GM23338 (cell line): ENCODE measurements around the gene NDST4. TPM values are rescaled to one million over a fixed set of nuclear protein-coding genes. Genes with fewer than 3 reads are reported as not detected.

Experiments
- ATAC-seq: fragments of 200-7000 bp; cut with Tn5 transposase; 3 replicates; pipeline ENCODE4 v1.9.1; 2020
- DNase-seq: peaks from one replicate; pipeline ENCODE4 v3.0.0-alpha.2; 2015; ENCODE audit warnings: low spot score
- H2AFZ ChIP-seq: fragments of 200-600 bp; sonication (generic); 2 replicates; pipeline ENCODE4 v1.8.0; 2016; ENCODE audit warnings: antibody characterized with exemption, mild to moderate bottlenecking, moderate library complexity
- H3F3A ChIP-seq: fragments of 200-600 bp; sonication (generic); replicated peaks from 2 replicates; pipeline ENCODE4 v1.8.0; 2017; ENCODE audit warnings: antibody characterized with exemption, mixed run types, low read depth
- H3K27ac ChIP-seq: fragments of 200-600 bp; sonication (generic); 2 replicates; pipeline ENCODE4 v1.6.1; 2016; ENCODE audit warnings: low read depth
- H3K27me3 ChIP-seq: fragments of 200-600 bp; sonication (generic); 2 replicates; pipeline ENCODE4 v1.8.0; 2016; ENCODE audit warnings: mild to moderate bottlenecking, mixed run types, moderate library complexity; ENCODE audit not compliant: insufficient read depth
- H3K36me3 ChIP-seq: fragments of 200-600 bp; sonication (generic); 2 replicates; pipeline ENCODE4 v1.8.0; 2016; ENCODE audit warnings: mild to moderate bottlenecking; ENCODE audit not compliant: insufficient read depth
- H3K4me1 ChIP-seq: fragments of 200-600 bp; sonication (generic); 2 replicates; pipeline ENCODE4 v1.8.0; 2016; ENCODE audit warnings: mild to moderate bottlenecking, moderate library complexity; ENCODE audit not compliant: insufficient read depth
- H3K4me2 ChIP-seq: fragments of 200-600 bp; sonication (generic); 2 replicates; pipeline ENCODE4 v1.7.1; 2017; ENCODE audit warnings: mixed run types
- H3K4me3 ChIP-seq: fragments of 200-600 bp; sonication (generic); 2 replicates; pipeline ENCODE4 v1.6.1; 2016; ENCODE audit warnings: mixed run types
- H3K79me2 ChIP-seq: fragments of 200-600 bp; sonication (generic); replicated peaks from 2 replicates; pipeline ENCODE4 v1.8.0; 2017; ENCODE audit warnings: mild to moderate bottlenecking; ENCODE audit not compliant: insufficient read depth
- H3K9me2 ChIP-seq: fragments of 200-600 bp; sonication (generic); 2 replicates; pipeline ENCODE4 v1.8.0; 2017; ENCODE audit not compliant: insufficient read depth
- H4K20me1 ChIP-seq: fragments of 200-600 bp; sonication (generic); replicated peaks from 2 replicates; pipeline ENCODE4 v1.8.0; 2017; ENCODE audit warnings: mild to moderate bottlenecking; ENCODE audit not compliant: insufficient read depth
- H3K27ac Mint-ChIP-seq: 2 replicates; pipeline ENCODE4 v1.8.0; 2020; ENCODE audit warnings: inconsistent platforms, mild to moderate bottlenecking, moderate library complexity, mixed read lengths
- H3K27me3 Mint-ChIP-seq: 3 replicates; pipeline ENCODE4 v1.8.0; 2022; ENCODE audit warnings: low read depth, mild to moderate bottlenecking, moderate library complexity, mixed read lengths, inconsistent platforms; ENCODE audit not compliant: insufficient read depth, poor library complexity
- H3K36me3 Mint-ChIP-seq: 3 replicates; pipeline ENCODE4 v1.8.0; 2021; ENCODE audit warnings: low read depth, mild to moderate bottlenecking, inconsistent platforms, moderate library complexity, mixed read lengths
- H3K4me1 Mint-ChIP-seq: 3 replicates; pipeline ENCODE4 v1.8.0; 2020; ENCODE audit warnings: mild to moderate bottlenecking, inconsistent platforms, mixed read lengths
- H3K4me3 Mint-ChIP-seq: 3 replicates; pipeline ENCODE4 v1.8.0; 2021; ENCODE audit warnings: moderate library complexity, mild to moderate bottlenecking, inconsistent platforms, mixed read lengths
- H3K9me3 Mint-ChIP-seq: 3 replicates; pipeline ENCODE4 v1.8.0; 2020; ENCODE audit warnings: moderate library complexity, mild to moderate bottlenecking, inconsistent platforms, mixed read lengths
- NANOG ChIP-seq: IDR thresholded peaks from 2 replicates; pipeline ENCODE4 v1.6.1; 2016; ENCODE audit warnings: antibody characterized with exemption, borderline replicate concordance
- POLR2AphosphoS5 ChIP-seq: IDR thresholded peaks from 2 replicates; pipeline ENCODE4 v1.6.1; 2016; ENCODE audit warnings: antibody characterized with exemption, low read depth
- STAT1 ChIP-seq: IDR thresholded peaks from one replicate; pipeline ENCODE4 v1.6.1; 2016; ENCODE audit warnings: antibody characterized with exemption; ENCODE audit not compliant: unreplicated experiment
- polyA plus RNA-seq: library from polyadenylated mRNA; unstranded; fragments of >200 nt; fragmentation: Nextera tagmentation; extraction: Ambion mirVana; gene quantifications from 2 replicates; pipeline ENCODE4 v1.2.1, GENCODE V29; 2016
- total RNA-seq: library from RNA; depleted of rRNA; stranded (reverse); fragments of >200 nt; shearing (Covaris generic); gene quantifications from 2 replicates; pipeline ENCODE4 v1.2.3, GENCODE V29; 2014
- TF ChIP-seq, protein P1 (sequence below): fragments of 250-450 bp; sonication (Bioruptor Pico); IDR thresholded peaks from 2 replicates; pipeline ENCODE4 v1.5.0; 2020; ENCODE audit warnings: mild to moderate bottlenecking, moderate library complexity
- TF ChIP-seq, protein P2 (sequence below): IDR thresholded peaks from 2 replicates; pipeline ENCODE4 v1.6.1; 2016; ENCODE audit warnings: antibody characterized with exemption
- TF ChIP-seq, protein P3 (sequence below), 2 experiments: fragments of 200-600 bp in 1 of 2; sonication (generic) in 1 of 2; conservative IDR thresholded peaks; 2 replicates each; pipeline versions ENCODE4 v1.5.1 to v1.6.1; 2016 to 2017; ENCODE audit warnings: antibody characterized with exemption in 2 of 2, low read depth in 2 of 2, mild to moderate bottlenecking in 2 of 2, moderate library complexity in 1 of 2

NDST4 gene
- total and polyA plus RNA-seq, 2 experiments from 2014 or later, result not detected

DNA sequence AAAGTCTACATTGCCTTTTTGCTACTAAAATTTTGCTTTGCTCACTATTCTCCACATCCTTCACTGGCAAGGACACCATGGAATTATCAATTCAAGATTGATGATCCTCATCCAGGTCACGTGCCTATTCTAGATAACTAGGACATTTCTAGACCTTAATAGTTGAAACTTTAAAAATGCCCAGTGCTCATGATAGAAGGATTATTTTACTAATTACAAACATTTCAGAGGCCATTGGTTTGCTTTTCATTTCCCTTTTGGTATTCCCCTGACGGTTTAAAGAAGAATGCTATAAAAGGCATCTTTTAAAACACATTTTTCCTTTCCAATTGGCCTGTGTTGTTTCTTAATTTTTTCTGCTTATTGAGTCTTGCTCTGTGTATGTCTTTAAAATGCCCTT, 249.4 kb downstream of the NDST4 start:
- H3K27ac Mint-ChIP-seq, result no peak overlapping the region
- H3K27me3 ChIP-seq, result no peaks in the 10 kb centered on the region
- no peaks in the 10 kb centered on the region for H3K4me1 Mint-ChIP-seq

More for the DNA sequence above, 249.4 kb downstream of the NDST4 start:
- Histone ChIP-seq H3K36me3 (no peaks in the 10 kb centered on the region), H3K79me2 (no peaks in the 10 kb centered on the region), H3K27ac (no peak overlapping the region), H3K9me2 (no peaks in the 10 kb centered on the region; the same call in 1 of the 2 replicates), H3K4me2 (no peak overlapping the region), H3K4me3 (no peak overlapping the region), H2AFZ (no peak overlapping the region), H3K4me1 (no peaks in the 10 kb centered on the region), H4K20me1 (no peaks in the 10 kb centered on the region), H3F3A (no peaks in the 10 kb centered on the region)
- ATAC-seq, result no peak
- no peak overlapping the region for H3K4me3 Mint-ChIP-seq
- H3K36me3 Mint-ChIP-seq, result no peaks in the 10 kb centered on the region
- H3K27me3 Mint-ChIP-seq, result no peaks in the 10 kb centered on the region
- H3K9me3 Mint-ChIP-seq, result no peaks in the 10 kb centered on the region
- TF ChIP-seq POLR2AphosphoS5 (no peak), NANOG (no peak), STAT1 (no peak)
- TF ChIP-seq, protein P1, sequence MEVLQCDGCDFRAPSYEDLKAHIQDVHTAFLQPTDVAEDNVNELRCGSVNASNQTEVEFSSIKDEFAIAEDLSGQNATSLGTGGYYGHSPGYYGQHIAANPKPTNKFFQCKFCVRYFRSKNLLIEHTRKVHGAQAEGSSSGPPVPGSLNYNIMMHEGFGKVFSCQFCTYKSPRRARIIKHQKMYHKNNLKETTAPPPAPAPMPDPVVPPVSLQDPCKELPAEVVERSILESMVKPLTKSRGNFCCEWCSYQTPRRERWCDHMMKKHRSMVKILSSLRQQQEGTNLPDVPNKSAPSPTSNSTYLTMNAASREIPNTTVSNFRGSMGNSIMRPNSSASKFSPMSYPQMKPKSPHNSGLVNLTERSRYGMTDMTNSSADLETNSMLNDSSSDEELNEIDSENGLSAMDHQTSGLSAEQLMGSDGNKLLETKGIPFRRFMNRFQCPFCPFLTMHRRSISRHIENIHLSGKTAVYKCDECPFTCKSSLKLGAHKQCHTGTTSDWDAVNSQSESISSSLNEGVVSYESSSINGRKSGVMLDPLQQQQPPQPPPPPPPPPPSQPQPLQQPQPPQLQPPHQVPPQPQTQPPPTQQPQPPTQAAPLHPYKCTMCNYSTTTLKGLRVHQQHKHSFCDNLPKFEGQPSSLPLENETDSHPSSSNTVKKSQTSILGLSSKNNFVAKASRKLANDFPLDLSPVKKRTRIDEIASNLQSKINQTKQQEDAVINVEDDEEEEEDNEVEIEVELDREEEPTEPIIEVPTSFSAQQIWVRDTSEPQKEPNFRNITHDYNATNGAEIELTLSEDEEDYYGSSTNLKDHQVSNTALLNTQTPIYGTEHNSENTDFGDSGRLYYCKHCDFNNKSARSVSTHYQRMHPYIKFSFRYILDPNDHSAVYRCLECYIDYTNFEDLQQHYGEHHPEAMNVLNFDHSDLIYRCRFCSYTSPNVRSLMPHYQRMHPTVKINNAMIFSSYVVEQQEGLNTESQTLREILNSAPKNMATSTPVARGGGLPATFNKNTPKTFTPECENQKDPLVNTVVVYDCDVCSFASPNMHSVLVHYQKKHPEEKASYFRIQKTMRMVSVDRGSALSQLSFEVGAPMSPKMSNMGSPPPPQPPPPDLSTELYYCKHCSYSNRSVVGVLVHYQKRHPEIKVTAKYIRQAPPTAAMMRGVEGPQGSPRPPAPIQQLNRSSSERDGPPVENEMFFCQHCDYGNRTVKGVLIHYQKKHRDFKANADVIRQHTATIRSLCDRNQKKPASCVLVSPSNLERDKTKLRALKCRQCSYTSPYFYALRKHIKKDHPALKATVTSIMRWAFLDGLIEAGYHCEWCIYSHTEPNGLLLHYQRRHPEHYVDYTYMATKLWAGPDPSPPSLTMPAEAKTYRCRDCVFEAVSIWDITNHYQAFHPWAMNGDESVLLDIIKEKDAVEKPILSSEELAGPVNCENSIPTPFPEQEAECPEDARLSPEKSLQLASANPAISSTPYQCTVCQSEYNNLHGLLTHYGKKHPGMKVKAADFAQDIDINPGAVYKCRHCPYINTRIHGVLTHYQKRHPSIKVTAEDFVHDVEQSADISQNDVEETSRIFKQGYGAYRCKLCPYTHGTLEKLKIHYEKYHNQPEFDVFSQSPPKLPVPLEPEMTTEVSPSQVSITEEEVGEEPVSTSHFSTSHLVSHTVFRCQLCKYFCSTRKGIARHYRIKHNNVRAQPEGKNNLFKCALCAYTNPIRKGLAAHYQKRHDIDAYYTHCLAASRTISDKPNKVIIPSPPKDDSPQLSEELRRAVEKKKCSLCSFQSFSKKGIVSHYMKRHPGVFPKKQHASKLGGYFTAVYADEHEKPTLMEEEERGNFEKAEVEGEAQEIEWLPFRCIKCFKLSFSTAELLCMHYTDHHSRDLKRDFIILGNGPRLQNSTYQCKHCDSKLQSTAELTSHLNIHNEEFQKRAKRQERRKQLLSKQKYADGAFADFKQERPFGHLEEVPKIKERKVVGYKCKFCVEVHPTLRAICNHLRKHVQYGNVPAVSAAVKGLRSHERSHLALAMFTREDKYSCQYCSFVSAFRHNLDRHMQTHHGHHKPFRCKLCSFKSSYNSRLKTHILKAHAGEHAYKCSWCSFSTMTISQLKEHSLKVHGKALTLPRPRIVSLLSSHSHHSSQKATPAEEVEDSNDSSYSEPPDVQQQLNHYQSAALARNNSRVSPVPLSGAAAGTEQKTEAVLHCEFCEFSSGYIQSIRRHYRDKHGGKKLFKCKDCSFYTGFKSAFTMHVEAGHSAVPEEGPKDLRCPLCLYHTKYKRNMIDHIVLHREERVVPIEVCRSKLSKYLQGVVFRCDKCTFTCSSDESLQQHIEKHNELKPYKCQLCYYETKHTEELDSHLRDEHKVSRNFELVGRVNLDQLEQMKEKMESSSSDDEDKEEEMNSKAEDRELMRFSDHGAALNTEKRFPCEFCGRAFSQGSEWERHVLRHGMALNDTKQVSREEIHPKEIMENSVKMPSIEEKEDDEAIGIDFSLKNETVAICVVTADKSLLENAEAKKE (CRISPR knock-in tag), result no peak
- TF ChIP-seq, protein P2, sequence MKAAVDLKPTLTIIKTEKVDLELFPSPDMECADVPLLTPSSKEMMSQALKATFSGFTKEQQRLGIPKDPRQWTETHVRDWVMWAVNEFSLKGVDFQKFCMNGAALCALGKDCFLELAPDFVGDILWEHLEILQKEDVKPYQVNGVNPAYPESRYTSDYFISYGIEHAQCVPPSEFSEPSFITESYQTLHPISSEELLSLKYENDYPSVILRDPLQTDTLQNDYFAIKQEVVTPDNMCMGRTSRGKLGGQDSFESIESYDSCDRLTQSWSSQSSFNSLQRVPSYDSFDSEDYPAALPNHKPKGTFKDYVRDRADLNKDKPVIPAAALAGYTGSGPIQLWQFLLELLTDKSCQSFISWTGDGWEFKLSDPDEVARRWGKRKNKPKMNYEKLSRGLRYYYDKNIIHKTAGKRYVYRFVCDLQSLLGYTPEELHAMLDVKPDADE, result no peak
- TF ChIP-seq, protein P3, sequence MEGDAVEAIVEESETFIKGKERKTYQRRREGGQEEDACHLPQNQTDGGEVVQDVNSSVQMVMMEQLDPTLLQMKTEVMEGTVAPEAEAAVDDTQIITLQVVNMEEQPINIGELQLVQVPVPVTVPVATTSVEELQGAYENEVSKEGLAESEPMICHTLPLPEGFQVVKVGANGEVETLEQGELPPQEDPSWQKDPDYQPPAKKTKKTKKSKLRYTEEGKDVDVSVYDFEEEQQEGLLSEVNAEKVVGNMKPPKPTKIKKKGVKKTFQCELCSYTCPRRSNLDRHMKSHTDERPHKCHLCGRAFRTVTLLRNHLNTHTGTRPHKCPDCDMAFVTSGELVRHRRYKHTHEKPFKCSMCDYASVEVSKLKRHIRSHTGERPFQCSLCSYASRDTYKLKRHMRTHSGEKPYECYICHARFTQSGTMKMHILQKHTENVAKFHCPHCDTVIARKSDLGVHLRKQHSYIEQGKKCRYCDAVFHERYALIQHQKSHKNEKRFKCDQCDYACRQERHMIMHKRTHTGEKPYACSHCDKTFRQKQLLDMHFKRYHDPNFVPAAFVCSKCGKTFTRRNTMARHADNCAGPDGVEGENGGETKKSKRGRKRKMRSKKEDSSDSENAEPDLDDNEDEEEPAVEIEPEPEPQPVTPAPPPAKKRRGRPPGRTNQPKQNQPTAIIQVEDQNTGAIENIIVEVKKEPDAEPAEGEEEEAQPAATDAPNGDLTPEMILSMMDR (conservative IDR thresholded peaks at IDR 0.05; ENCODE audit: low read depth in 2 of 2), result no peak
- DNase-seq, result no peak
